ENCODE data around the gene IL21R. TPM values are rescaled to one million over a fixed set of nuclear protein-coding genes. Genes with fewer than 3 reads are reported as not detected.

IL21R gene
- total RNA-seq, 1 donor from 2014 or later = 0.52 TPM

DNA sequence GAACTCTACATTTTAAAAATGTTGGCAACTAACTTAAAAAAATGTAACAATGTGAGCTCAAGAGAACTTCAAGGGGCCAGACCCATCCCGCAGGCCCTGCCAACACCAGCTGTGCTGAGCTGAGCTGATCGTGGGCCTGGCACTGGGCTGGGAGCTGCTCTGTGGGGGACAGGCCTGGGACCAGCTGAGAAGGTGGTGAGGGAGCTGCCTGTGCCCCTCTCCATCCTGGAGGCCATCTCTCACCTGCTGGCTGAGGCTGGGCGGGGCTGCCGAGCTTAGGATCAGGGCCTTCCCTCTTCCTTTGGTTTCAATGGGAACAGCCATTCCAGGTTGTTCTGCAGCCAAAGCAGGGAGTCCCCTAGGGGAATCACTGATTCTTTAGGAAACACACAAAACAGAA lies 58.2 kb downstream of the IL21R start:
- Histone ChIP-seq H3K9me3 (ENCODE audit: control insufficient read depth in 3 of 3, low read length in 3 of 3) (no peaks in the 10 kb centered on the region), H3K27me3 (ENCODE audit: control insufficient read depth in 3 of 3, insufficient read depth in 3 of 3, low read length in 3 of 3) (no peaks in the 10 kb centered on the region), H3K9ac (ENCODE audit: low read depth in 1 of 3, low read length in 3 of 3) (peak overlapping the region in 2 of 3 donors; percentile 4 to 69), H3K4me1 (ENCODE audit: control insufficient read depth in 3 of 3, insufficient read depth in 3 of 3, low read length in 3 of 3) (peaks cover 27 to 43% (median 38%) of the 10 kb centered on the region in 3 donors), H3K4me3 (ENCODE audit: low read length in 3 of 3) (no peak overlapping the region), H3K36me3 (ENCODE audit: control insufficient read depth in 3 of 3, insufficient read depth in 3 of 3, low read length in 3 of 3) (peaks cover 46 to 48% (median 46%) of the 10 kb centered on the region in 3 donors), H3K27ac (ENCODE audit: low read depth, low read length) (peak overlapping the region; percentile 19)

DNA sequence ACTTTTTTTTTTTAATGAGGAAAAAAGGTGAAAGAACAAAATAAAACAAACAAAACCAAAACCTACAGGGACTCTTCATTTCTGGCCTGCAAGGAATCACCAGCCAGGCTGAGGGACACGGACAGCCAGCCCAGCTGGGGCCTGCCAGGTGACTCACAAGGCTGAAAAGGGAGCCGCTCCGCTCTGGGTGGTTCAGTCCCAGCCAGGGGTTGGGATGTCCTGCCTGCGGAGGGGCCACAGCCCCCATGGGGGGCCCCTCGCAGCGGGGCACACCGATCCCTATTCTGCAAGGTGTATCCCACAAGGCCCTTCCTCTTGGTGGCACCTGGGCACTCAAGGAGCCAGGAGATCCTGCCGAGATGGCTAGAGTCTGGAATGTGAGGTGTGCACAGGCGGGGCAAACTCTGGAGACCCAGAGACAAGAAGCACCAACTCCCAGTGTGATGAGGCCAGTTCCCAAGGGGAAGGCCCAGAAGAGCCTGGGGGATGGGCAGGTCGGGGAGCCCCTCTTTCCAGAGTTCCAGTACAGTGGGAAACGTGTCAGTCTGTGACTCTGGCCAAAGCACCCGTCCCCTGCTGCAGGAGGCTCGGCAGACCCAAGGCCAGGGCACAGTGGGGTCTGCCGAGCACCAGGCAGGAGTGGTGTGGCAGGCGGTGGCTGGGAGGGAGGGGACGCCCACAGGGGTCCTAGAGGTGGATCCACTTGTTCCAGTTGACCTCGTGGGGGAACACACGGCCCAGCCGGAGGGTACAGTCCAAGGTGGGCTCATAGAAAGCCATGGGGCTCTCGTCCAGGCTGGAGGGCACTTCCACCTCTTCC lies 58.9 kb downstream of the IL21R start:
- H3K36me3 ChIP-seq (ENCODE audit: control insufficient read depth in 3 of 3, insufficient read depth in 3 of 3, low read length in 3 of 3) = peaks cover 52 to 54% (median 53%) of the 10 kb centered on the region in 3 donors
- peaks cover 27 to 43% (median 38%) of the 10 kb centered on the region in 3 donors for H3K4me1 ChIP-seq (ENCODE audit: control insufficient read depth in 3 of 3, insufficient read depth in 3 of 3, low read length in 3 of 3)
- no peaks in the 10 kb centered on the region for H3K27me3 ChIP-seq (ENCODE audit: control insufficient read depth in 3 of 3, insufficient read depth in 3 of 3, low read length in 3 of 3)
- H3K9me3 ChIP-seq (ENCODE audit: control insufficient read depth in 3 of 3, low read length in 3 of 3) = no peaks in the 10 kb centered on the region
- H3K27ac ChIP-seq (ENCODE audit: low read depth, low read length) = peak overlapping the region; percentile 41
- H3K4me3 ChIP-seq (ENCODE audit: low read length in 3 of 3) = no peak overlapping the region
- peak overlapping the region in 2 of 3 donors; percentile 57 to 69 for H3K9ac ChIP-seq (ENCODE audit: low read depth in 1 of 3, low read length in 3 of 3)

GRCh38 chr16:27461483-27462171 lies 59.7 kb downstream of the IL21R start:
- peaks cover 54 to 62% (median 60%) of the 10 kb centered on the region in 3 donors for H3K36me3 ChIP-seq (ENCODE audit: control insufficient read depth in 3 of 3, insufficient read depth in 3 of 3, low read length in 3 of 3)
- H3K4me1 ChIP-seq (ENCODE audit: control insufficient read depth in 3 of 3, insufficient read depth in 3 of 3, low read length in 3 of 3) = peaks cover 27 to 41% (median 38%) of the 10 kb centered on the region in 3 donors
- peak overlapping the region; percentile 41 for H3K27ac ChIP-seq (ENCODE audit: low read depth, low read length)
- peak overlapping the region in 2 of 3 donors; percentile 57 to 69 for H3K9ac ChIP-seq (ENCODE audit: low read depth in 1 of 3, low read length in 3 of 3)
- no peak overlapping the region for H3K4me3 ChIP-seq (ENCODE audit: low read length in 3 of 3)
- H3K27me3 ChIP-seq (ENCODE audit: control insufficient read depth in 3 of 3, insufficient read depth in 3 of 3, low read length in 3 of 3) = no peaks in the 10 kb centered on the region
- H3K9me3 ChIP-seq (ENCODE audit: control insufficient read depth in 3 of 3, low read length in 3 of 3) = no peaks in the 10 kb centered on the region

DNA sequence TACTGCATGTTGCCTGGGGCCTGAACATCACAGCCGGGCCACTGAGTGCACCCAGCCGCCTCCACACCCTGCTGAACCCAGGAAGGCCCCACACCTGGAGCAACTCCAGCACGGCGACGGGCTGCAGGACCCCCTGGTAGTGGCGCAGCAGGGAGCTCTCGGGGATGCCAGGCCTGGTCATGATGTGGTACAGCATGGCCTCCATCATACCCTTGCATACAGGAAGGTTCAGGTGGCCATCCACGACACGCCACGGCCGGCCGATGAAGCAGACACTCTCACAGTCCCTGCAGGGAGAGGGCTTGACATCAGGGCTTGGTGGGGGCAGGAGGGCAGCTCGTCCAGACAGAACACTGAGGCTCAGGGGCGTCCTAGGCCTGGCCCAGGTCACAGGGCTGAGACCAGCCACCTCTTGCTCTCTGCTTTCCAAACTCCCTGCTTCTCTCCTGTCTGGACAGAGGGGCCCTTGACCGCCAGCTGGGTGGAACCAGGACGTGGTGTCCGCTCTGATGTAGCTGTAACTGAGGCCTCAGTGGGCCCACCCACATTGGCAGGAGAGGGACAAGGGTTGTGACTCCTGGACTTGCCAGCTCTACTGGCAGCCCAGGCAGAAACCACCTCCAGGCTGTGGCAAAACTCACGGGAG lies 60.3 kb downstream of the IL21R start:
- Histone ChIP-seq H3K4me3 (ENCODE audit: low read length in 3 of 3) (no peak overlapping the region), H3K4me1 (ENCODE audit: control insufficient read depth in 3 of 3, insufficient read depth in 3 of 3, low read length in 3 of 3) (peaks cover 25 to 37% (median 33%) of the 10 kb centered on the region in 3 donors), H3K9me3 (ENCODE audit: control insufficient read depth in 3 of 3, low read length in 3 of 3) (no peaks in the 10 kb centered on the region), H3K9ac (ENCODE audit: low read depth in 1 of 3, low read length in 3 of 3) (peak overlapping the region in 1 of 3 donors; percentile 69), H3K27ac (ENCODE audit: low read depth, low read length) (peak overlapping the region; percentile 41), H3K36me3 (ENCODE audit: control insufficient read depth in 3 of 3, insufficient read depth in 3 of 3, low read length in 3 of 3) (peaks cover 58 to 68% (median 67%) of the 10 kb centered on the region in 3 donors), H3K27me3 (ENCODE audit: control insufficient read depth in 3 of 3, insufficient read depth in 3 of 3, low read length in 3 of 3) (no peaks in the 10 kb centered on the region)

- no peaks in the 10 kb centered on the region for H3K9me3 ChIP-seq (ENCODE audit: control insufficient read depth in 3 of 3, low read length in 3 of 3)
- no peaks in the 10 kb centered on the region for H3K27me3 ChIP-seq (ENCODE audit: control insufficient read depth in 3 of 3, insufficient read depth in 3 of 3, low read length in 3 of 3)
- H3K9ac ChIP-seq (ENCODE audit: low read depth in 1 of 3, low read length in 3 of 3) = peak overlapping the region in 1 of 3 donors; percentile 69
- H3K36me3 ChIP-seq (ENCODE audit: control insufficient read depth in 3 of 3, insufficient read depth in 3 of 3, low read length in 3 of 3) = peaks cover 62 to 76% (median 74%) of the 10 kb centered on the region in 3 donors
- H3K27ac ChIP-seq (ENCODE audit: low read depth, low read length) = no peak overlapping the region
- no peak overlapping the region for H3K4me3 ChIP-seq (ENCODE audit: low read length in 3 of 3)
- H3K4me1 ChIP-seq (ENCODE audit: control insufficient read depth in 3 of 3, insufficient read depth in 3 of 3, low read length in 3 of 3) = peaks cover 25 to 35% (median 33%) of the 10 kb centered on the region in 3 donors
Measured at GRCh38 chr16:27462846-27463682, 61.1 kb downstream of the IL21R start.

DNA sequence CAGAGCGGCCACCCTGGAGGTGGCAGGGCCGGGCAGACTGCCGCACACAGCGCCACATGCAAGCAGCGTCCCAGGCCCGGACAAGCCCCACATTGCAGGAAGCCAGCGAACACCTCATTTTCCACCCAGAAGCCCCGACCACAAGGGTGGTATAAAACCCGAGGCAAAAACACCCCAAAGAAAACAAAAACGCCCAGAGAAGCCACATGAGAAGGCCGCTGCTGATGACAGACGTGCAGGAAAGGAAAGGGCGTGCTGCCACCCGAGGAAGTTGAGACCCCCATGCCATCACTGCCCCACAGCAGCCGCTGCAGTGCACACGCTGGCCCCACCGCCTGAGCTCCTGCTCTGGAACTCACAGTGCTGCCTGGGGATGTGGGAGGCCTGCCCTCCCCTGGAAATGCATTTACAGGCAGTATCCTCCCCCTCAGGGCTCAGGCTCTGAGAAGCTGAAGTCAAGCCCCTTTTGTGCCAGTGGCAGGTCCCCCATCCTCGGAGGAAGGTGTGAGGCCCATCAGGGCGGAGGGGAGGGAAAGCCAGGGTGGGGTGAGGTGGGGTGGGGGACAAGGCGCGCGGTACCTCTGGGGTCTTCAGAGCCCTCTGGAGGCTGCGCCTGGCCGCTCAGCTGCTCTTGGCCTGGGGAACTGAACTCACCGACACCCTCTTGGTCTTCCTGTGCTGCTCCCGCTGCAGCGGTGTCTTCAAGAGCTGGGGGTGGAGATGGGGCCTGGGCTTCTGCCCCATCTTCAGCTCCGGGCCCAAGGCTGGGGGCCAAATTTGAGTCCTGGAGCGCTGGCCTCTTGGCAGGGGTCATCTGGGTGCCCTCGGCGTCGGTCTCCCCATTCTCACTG lies 62.0 kb downstream of the IL21R start:
- Histone ChIP-seq H3K27ac (ENCODE audit: low read depth, low read length) (no peak overlapping the region), H3K36me3 (ENCODE audit: control insufficient read depth in 3 of 3, insufficient read depth in 3 of 3, low read length in 3 of 3) (peaks cover 67 to 83% (median 77%) of the 10 kb centered on the region in 3 donors)

GRCh38 chr16:27464626-27465482 lies 62.9 kb downstream of the IL21R start:
- Histone ChIP-seq H3K36me3 (ENCODE audit: control insufficient read depth in 3 of 3, insufficient read depth in 3 of 3, low read length in 3 of 3) (peaks cover 71 to 85% (median 82%) of the 10 kb centered on the region in 3 donors), H3K9ac (ENCODE audit: low read depth in 1 of 3, low read length in 3 of 3) (no peak overlapping the region), H3K9me3 (ENCODE audit: control insufficient read depth in 3 of 3, low read length in 3 of 3) (no peaks in the 10 kb centered on the region), H3K4me3 (ENCODE audit: low read length in 3 of 3) (no peak overlapping the region), H3K4me1 (ENCODE audit: control insufficient read depth in 3 of 3, insufficient read depth in 3 of 3, low read length in 3 of 3) (peaks cover 25 to 33% (median 31%) of the 10 kb centered on the region in 3 donors), H3K27me3 (ENCODE audit: control insufficient read depth in 3 of 3, insufficient read depth in 3 of 3, low read length in 3 of 3) (no peaks in the 10 kb centered on the region), H3K27ac (ENCODE audit: low read depth, low read length) (no peak overlapping the region)

More for the DNA sequence above, 62.0 kb downstream of the IL21R start:
- Histone ChIP-seq H3K9ac (ENCODE audit: low read depth in 1 of 3, low read length in 3 of 3) (no peak overlapping the region), H3K4me1 (ENCODE audit: control insufficient read depth in 3 of 3, insufficient read depth in 3 of 3, low read length in 3 of 3) (peaks cover 25 to 35% (median 33%) of the 10 kb centered on the region in 3 donors), H3K4me3 (ENCODE audit: low read length in 3 of 3) (no peak overlapping the region), H3K27me3 (ENCODE audit: control insufficient read depth in 3 of 3, insufficient read depth in 3 of 3, low read length in 3 of 3) (no peaks in the 10 kb centered on the region), H3K9me3 (ENCODE audit: control insufficient read depth in 3 of 3, low read length in 3 of 3) (no peaks in the 10 kb centered on the region)

DNA sequence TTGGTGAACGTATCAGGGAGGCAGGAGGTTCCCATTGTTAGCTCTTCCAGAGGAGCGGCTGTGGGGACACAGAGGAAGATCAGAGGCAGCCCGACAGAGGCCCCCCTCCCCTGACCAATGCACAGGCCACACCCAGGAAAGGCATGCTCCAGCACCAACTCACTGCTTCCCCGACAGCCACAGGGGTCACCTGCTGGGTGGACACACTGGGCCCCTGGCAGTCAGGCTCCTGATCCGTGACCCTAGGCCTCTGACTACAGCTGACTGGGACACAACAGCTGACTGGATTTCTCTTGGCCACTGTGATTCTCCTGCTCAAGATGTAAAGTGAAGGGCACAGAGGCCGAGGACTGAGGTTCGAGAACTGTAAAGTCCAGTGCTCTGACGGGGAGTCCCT lies 63.5 kb downstream of the IL21R start:
- Histone ChIP-seq H3K9ac (ENCODE audit: low read depth in 1 of 3, low read length in 3 of 3) (no peak overlapping the region), H3K4me1 (ENCODE audit: control insufficient read depth in 3 of 3, insufficient read depth in 3 of 3, low read length in 3 of 3) (peaks cover 23 to 30% (median 29%) of the 10 kb centered on the region in 3 donors), H3K36me3 (ENCODE audit: control insufficient read depth in 3 of 3, insufficient read depth in 3 of 3, low read length in 3 of 3) (peaks cover 78 to 90% (median 85%) of the 10 kb centered on the region in 3 donors), H3K4me3 (ENCODE audit: low read length in 3 of 3) (no peak overlapping the region), H3K9me3 (ENCODE audit: control insufficient read depth in 3 of 3, low read length in 3 of 3) (no peaks in the 10 kb centered on the region), H3K27ac (ENCODE audit: low read depth, low read length) (no peak overlapping the region), H3K27me3 (ENCODE audit: control insufficient read depth in 3 of 3, insufficient read depth in 3 of 3, low read length in 3 of 3) (no peaks in the 10 kb centered on the region)
